Brain microvascular endothelial cell (primary cell): ENCODE results near the gene SEL1L2.

ENCODE experiments used
- DNase-seq: peaks from one replicate; pipeline ENCODE4 v3.0.0-alpha.2; 2020
- H3K27ac ChIP-seq: fragments of 250-450 bp; sonication (Bioruptor Pico); 2 replicates; pipeline ENCODE4 v1.5.1; 2020; ENCODE audit warnings: mild to moderate bottlenecking, moderate library complexity
- H3K27me3 ChIP-seq: fragments of 250-450 bp; sonication (Bioruptor Pico); replicated peaks from 2 replicates; pipeline ENCODE4 v1.5.1; 2020; ENCODE audit warnings: mild to moderate bottlenecking
- H3K36me3 ChIP-seq: fragments of 250-450 bp; sonication (Bioruptor Pico); replicated peaks from 2 replicates; pipeline ENCODE4 v1.5.1; 2020; ENCODE audit warnings: mild to moderate bottlenecking
- H3K4me3 ChIP-seq: 2 replicates; pipeline ENCODE4 v1.5.1; 2011; ENCODE audit warnings: low read depth, mild to moderate bottlenecking, control low read depth, low read length, moderate library complexity
- in situ Hi-C: cut with HindIII; loops from 2 replicates; pipeline ENCODE4 v1.10.0; 2017; ENCODE audit warnings: low sequenced_read_pairs, low pct_ligation_motif_present
- TF ChIP-seq, protein P1 (sequence below): IDR thresholded peaks from 2 replicates; pipeline ENCODE4 v1.5.1; 2011; ENCODE audit warnings: low read depth, mild to moderate bottlenecking, moderate library complexity, low read length, control low read depth, inconsistent platforms; ENCODE audit errors: missing control alignments

Gene SEL1L2

DNA sequence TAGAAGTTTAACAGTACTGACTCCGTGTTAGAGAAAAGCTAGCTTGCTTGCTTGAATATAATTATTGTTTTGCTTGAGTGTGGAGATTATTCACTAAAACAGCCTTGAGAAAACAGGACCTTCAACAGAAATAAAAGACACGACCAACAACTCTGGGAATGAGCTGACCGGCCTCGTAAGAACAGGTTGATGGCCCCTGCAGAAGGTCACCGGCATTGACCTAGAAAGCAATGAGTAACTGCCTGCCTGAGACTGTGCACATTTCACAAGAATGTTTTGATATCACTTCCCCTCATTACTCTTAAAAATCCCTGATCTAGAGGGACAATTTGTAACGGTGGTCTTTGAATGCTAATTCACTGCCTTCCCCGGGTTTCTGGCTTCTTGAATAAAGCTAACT, 49.4 kb downstream of the SEL1L2 start:
- H3K27ac ChIP-seq: no peak overlapping the region
- no peaks in the 10 kb centered on the region for H3K36me3 ChIP-seq
- no peak overlapping the region for H3K4me3 ChIP-seq
- TF ChIP-seq, protein P1, sequence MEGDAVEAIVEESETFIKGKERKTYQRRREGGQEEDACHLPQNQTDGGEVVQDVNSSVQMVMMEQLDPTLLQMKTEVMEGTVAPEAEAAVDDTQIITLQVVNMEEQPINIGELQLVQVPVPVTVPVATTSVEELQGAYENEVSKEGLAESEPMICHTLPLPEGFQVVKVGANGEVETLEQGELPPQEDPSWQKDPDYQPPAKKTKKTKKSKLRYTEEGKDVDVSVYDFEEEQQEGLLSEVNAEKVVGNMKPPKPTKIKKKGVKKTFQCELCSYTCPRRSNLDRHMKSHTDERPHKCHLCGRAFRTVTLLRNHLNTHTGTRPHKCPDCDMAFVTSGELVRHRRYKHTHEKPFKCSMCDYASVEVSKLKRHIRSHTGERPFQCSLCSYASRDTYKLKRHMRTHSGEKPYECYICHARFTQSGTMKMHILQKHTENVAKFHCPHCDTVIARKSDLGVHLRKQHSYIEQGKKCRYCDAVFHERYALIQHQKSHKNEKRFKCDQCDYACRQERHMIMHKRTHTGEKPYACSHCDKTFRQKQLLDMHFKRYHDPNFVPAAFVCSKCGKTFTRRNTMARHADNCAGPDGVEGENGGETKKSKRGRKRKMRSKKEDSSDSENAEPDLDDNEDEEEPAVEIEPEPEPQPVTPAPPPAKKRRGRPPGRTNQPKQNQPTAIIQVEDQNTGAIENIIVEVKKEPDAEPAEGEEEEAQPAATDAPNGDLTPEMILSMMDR: no peak
- in situ Hi-C loops: no loop called here
- no peaks in the 10 kb centered on the region for H3K27me3 ChIP-seq
- no peak for DNase-seq

DNA sequence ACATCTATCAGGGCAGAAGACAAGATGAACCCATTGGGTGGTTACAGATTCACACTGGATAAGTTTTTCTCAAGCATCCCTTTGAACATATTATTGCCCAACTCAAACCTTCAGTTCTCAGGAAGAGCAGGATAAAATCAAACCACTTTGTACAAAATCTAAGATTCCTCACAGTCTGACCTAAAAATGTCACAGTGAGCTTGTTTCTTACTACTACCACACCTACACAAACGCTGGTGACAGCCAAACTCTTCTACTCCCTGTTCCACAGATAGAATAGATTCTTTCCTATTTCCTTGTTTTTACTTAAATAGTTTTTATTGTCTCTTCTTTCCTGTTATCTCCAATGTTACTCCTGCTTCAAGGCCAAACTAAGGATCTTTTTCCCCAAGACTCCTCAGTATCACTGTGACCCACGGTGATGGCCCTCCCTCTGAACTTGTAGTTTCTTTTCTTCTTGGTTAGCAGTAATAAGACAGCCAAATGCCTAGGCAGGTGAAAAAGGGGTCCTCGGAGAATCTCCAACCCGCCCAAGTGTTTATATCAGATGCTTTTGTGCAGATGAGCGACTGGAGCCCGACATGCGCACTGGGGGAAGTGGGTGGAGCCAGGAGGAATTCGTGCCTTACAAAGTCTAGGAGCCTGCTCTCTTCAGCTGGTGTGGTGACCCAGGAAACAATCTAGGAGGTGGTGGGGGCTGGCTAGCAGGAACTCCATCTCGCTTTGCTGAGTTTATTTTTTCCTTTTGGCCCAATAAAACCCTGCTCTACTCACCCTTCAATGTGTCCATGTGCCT, 53.4 kb downstream of the SEL1L2 start:
- in situ Hi-C loops: no loop called here

DNA sequence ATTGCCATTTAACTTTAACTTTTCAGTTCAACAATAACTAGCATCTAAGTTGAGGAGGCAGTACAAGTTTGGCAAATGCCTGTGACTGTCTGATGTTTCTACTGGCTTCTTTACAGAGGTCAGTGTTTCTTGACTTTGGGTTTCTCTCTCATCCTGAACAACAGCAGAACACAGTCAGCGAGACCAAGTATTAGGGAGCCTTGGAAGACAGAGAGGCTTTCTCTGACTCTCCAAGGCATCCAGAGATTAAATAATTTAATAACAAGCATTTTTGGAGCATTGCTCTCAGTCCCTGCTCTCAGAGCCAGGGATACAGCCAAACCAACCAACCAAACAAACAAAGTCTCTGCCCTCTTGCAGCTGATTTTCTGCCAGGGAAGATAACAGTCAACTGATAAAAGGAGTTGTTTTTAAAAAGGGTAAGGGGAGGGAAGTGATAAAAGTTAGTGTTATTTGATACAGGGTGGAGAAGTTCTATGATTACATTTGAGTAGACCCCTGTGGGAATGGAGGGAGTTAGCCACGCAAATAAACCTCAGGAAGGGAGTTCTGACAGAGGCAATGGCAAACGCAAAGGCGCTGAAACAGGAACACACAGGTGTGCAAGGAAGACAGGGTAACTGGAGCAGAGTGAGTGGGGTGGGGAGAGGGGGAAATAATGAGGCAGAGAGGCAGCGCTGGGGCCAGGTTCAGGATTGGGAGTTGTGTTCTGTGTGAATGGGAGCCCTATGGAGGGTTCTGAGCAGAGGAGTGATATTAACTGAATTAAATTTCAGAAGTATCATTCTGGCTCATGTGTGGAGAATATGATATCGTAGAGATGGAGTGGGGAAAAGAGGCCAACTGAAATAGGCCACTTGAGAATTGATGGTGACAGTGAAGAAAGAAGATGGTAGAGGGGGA, 55.2 kb downstream of the SEL1L2 start:
- TF ChIP-seq, protein P1: no peak
- no peaks in the 10 kb centered on the region for H3K36me3 ChIP-seq
- no peak overlapping the region for H3K27ac ChIP-seq
- DNase-seq: no peak
- H3K27me3 ChIP-seq: no peaks in the 10 kb centered on the region
- in situ Hi-C loops: no loop called here
- no peak overlapping the region for H3K4me3 ChIP-seq

More for the DNA sequence above, 53.4 kb downstream of the SEL1L2 start:
- H3K27ac ChIP-seq: no peak overlapping the region
- no peak overlapping the region for H3K4me3 ChIP-seq
- TF ChIP-seq, protein P1: no peak
- H3K27me3 ChIP-seq: no peaks in the 10 kb centered on the region
- no peak for DNase-seq
- no peaks in the 10 kb centered on the region for H3K36me3 ChIP-seq

DNA sequence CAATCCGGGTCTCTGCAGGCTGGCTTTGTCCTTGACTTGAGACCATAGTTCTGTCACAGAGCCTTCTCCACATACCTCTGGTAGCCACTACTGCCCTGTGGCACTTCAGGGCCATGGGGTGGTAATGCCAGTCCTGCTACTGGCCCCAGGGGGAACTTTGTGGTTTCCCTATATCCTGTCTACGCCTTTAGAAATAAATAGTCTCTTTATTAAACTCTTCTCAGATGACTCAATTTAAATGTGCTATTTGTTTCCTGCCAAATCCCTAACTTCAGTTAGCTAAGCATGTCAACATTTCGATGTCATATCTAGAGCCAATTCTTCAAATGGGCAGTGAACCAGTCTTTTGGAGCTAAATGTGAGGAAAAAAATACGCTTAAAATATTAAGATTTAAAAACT, 60.1 kb downstream of the SEL1L2 start:
- Histone ChIP-seq H3K27ac (no peak overlapping the region), H3K36me3 (no peaks in the 10 kb centered on the region), H3K27me3 (no peaks in the 10 kb centered on the region), H3K4me3 (no peak overlapping the region)
- in situ Hi-C loops: no loop called here
- DNase-seq: no peak
- TF ChIP-seq, protein P1: no peak

DNA sequence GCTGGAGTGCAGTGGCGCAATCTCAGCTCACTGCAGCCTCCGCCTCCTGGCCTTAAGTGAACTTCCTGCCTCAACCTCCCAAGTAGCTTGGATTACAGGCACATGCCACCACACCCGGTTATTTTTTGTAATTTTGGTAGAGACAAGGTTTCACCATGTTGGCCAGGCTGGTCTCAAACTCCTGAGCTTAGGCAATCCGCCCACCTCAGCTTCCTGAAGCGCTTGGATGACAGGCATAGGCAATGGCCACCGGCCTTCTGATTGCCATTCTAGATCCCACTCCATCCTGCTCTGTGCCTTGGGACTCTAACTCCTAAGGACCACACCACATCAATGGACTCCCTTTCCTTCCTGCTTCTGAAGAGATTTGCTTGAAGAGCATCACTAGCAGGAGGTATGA, 60.6 kb downstream of the SEL1L2 start:
- H3K36me3 ChIP-seq: no peaks in the 10 kb centered on the region
- no peaks in the 10 kb centered on the region for H3K27me3 ChIP-seq
- no peak overlapping the region for H3K4me3 ChIP-seq
- TF ChIP-seq, protein P1: no peak
- no peak for DNase-seq
- no peak overlapping the region for H3K27ac ChIP-seq
- in situ Hi-C loops: no loop called here
